SK-N-SH (cell line): ENCODE measurements around the gene FGD2. TPM values are rescaled to one million over a fixed set of nuclear protein-coding genes. Genes with fewer than 3 reads are reported as not detected.

Source experiments
- CHD2 ChIP-seq: fragments of 150-350 bp; IDR thresholded peaks from 2 replicates; pipeline ENCODE4 v1.6.1; 2018; ENCODE audit warnings: low read length; ENCODE audit not compliant: partially characterized antibody
- ELF1 ChIP-seq: IDR thresholded peaks from 2 replicates; pipeline ENCODE4 v1.4.0; 2012
- EP300 ChIP-seq, 2 experiments: IDR thresholded peaks; 2 replicates each; pipeline versions ENCODE4 v1.4.0 to v1.6.1; 2012; ENCODE audit warnings: borderline replicate concordance in 1 of 2, low read depth in 1 of 2, low read length in 1 of 2
- EZH2phosphoT487 ChIP-seq: fragments of 200-600 bp; sonication (generic); IDR thresholded peaks from 2 replicates; pipeline ENCODE4 v1.6.1; 2017; ENCODE audit warnings: low read depth, mixed run types, mild to moderate bottlenecking, antibody characterized with exemption, moderate library complexity, borderline replicate concordance
- FOSL2 ChIP-seq: IDR thresholded peaks from 2 replicates; pipeline ENCODE4 v1.4.0; 2012; ENCODE audit warnings: low read depth, mild to moderate bottlenecking, moderate library complexity, borderline replicate concordance
- FOXJ3 ChIP-seq: sonication (generic); formaldehyde crosslinking; IDR thresholded peaks from 2 replicates; pipeline ENCODE4 v1.5.1; 2020; ENCODE audit warnings: mild to moderate bottlenecking, missing genetic modification reagents
- FOXM1 ChIP-seq: IDR thresholded peaks from 2 replicates; pipeline ENCODE4 v1.4.0; 2012; ENCODE audit warnings: low read depth, mild to moderate bottlenecking
- GABPA ChIP-seq: IDR thresholded peaks from 2 replicates; pipeline ENCODE4 v1.4.0; 2012; ENCODE audit warnings: low read depth, mild to moderate bottlenecking
- GATA2 ChIP-seq: sonication (generic); formaldehyde crosslinking; IDR thresholded peaks from 2 replicates; pipeline ENCODE4 v1.5.0; 2020; ENCODE audit warnings: mild to moderate bottlenecking, missing genetic modification reagents
- IRF3 ChIP-seq: fragments of 150-350 bp; IDR thresholded peaks from 2 replicates; pipeline ENCODE4 v1.6.1; 2016; ENCODE audit warnings: mild to moderate bottlenecking, low read depth, low read length
- JUND ChIP-seq: IDR thresholded peaks from 2 replicates; pipeline ENCODE4 v1.4.0; 2012
- MAX ChIP-seq: IDR thresholded peaks from 2 replicates; pipeline ENCODE4 v1.4.0; 2012; ENCODE audit warnings: low read depth
- NFIC ChIP-seq: IDR thresholded peaks from 2 replicates; pipeline ENCODE4 v1.4.0; 2012; ENCODE audit warnings: borderline replicate concordance
- NRF1 ChIP-seq: IDR thresholded peaks from 2 replicates; pipeline ENCODE4 v1.6.1; 2012; ENCODE audit warnings: low read depth, mild to moderate bottlenecking, low read length
- PBX3 ChIP-seq: IDR thresholded peaks from 2 replicates; pipeline ENCODE4; 2012
- POLR2AphosphoS5 ChIP-seq: IDR thresholded peaks from 2 replicates; pipeline ENCODE4 v1.6.1; 2012; ENCODE audit warnings: low read depth, low read length
- RAD21 ChIP-seq: IDR thresholded peaks from 2 replicates; pipeline ENCODE4 v1.6.1; 2012; ENCODE audit warnings: mild to moderate bottlenecking, low read length
- RCOR1 ChIP-seq: fragments of 150-350 bp; IDR thresholded peaks from 2 replicates; pipeline ENCODE4 v1.6.1; 2017; ENCODE audit warnings: antibody characterized with exemption, low read length
- RFX5 ChIP-seq: IDR thresholded peaks from 2 replicates; pipeline ENCODE4 v1.6.1; 2012; ENCODE audit warnings: mild to moderate bottlenecking, improper control_type of control experiment, low read length
- RXRA ChIP-seq: IDR thresholded peaks from 2 replicates; pipeline ENCODE4 v1.4.0; 2012; ENCODE audit warnings: low read depth, mild to moderate bottlenecking, borderline replicate concordance
- SIN3A ChIP-seq: IDR thresholded peaks from 2 replicates; pipeline ENCODE4 v1.6.1; 2012; ENCODE audit warnings: low read depth, mild to moderate bottlenecking, low read length, moderate library complexity, borderline replicate concordance
- SMC3 ChIP-seq: IDR thresholded peaks from 2 replicates; pipeline ENCODE4 v1.6.1; 2012; ENCODE audit warnings: low read depth, low read length, improper control_type of control experiment
- TAF1 ChIP-seq: IDR thresholded peaks from 2 replicates; pipeline ENCODE4 v1.6.1; 2012; ENCODE audit warnings: low read depth, mild to moderate bottlenecking, low read length, moderate library complexity, borderline replicate concordance
- TCF12 ChIP-seq: IDR thresholded peaks from 2 replicates; pipeline ENCODE4 v1.4.0; 2012
- USF1 ChIP-seq: IDR thresholded peaks from 2 replicates; pipeline ENCODE4 v1.4.0; 2012; ENCODE audit warnings: low read depth, borderline replicate concordance
- YY1 ChIP-seq: IDR thresholded peaks from 2 replicates; pipeline ENCODE4 v1.4.0; 2012; ENCODE audit warnings: low read depth, mild to moderate bottlenecking
- ZBTB33 ChIP-seq: IDR thresholded peaks from 2 replicates; pipeline ENCODE4 v1.4.0; 2012; ENCODE audit warnings: low read depth, borderline replicate concordance
- polyA plus RNA-seq, 3 experiments: library from polyadenylated mRNA; depleted of rRNA; stranded (reverse); fragments of >200 nt; gene quantifications; 2 replicates each; pipeline ENCODE4 v1.2.3, GENCODE V29; 2012
- TF ChIP-seq, protein P1 (sequence below): IDR thresholded peaks from 2 replicates; pipeline ENCODE4 v1.6.1; 2012; ENCODE audit warnings: mild to moderate bottlenecking, low read depth, low read length, moderate library complexity

The FGD2 gene
- polyA plus RNA-seq, 1 of the 3 experiments (the other 2 are of a cell fraction), result not detected

GRCh38 chr6:36985808-36986703 is 19.4 kb upstream of the FGD2 start, which contains the start of gene MTCH1 (continued):
- TF ChIP-seq, protein P1, sequence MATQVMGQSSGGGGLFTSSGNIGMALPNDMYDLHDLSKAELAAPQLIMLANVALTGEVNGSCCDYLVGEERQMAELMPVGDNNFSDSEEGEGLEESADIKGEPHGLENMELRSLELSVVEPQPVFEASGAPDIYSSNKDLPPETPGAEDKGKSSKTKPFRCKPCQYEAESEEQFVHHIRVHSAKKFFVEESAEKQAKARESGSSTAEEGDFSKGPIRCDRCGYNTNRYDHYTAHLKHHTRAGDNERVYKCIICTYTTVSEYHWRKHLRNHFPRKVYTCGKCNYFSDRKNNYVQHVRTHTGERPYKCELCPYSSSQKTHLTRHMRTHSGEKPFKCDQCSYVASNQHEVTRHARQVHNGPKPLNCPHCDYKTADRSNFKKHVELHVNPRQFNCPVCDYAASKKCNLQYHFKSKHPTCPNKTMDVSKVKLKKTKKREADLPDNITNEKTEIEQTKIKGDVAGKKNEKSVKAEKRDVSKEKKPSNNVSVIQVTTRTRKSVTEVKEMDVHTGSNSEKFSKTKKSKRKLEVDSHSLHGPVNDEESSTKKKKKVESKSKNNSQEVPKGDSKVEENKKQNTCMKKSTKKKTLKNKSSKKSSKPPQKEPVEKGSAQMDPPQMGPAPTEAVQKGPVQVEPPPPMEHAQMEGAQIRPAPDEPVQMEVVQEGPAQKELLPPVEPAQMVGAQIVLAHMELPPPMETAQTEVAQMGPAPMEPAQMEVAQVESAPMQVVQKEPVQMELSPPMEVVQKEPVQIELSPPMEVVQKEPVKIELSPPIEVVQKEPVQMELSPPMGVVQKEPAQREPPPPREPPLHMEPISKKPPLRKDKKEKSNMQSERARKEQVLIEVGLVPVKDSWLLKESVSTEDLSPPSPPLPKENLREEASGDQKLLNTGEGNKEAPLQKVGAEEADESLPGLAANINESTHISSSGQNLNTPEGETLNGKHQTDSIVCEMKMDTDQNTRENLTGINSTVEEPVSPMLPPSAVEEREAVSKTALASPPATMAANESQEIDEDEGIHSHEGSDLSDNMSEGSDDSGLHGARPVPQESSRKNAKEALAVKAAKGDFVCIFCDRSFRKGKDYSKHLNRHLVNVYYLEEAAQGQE, result 0 out of 2 replicates have a peak, but pooled peaks have one; percentile 16
- TF ChIP-seq IRF3 (no peak), POLR2AphosphoS5 (peak; percentile 77), PBX3 (no peak), GATA2 (CRISPR knock-in tag) (no peak), FOSL2 (no peak), GABPA (peak; percentile 52), NRF1 (0 out of 2 replicates have a peak, but pooled peaks have one; percentile 3), SMC3 (no peak), EP300 (IDR thresholded peaks at IDR 0.05; ENCODE audit: borderline replicate concordance in 1 of 2, low read depth in 1 of 2, low read length in 1 of 2) (peak in 1 of 2 experiments; percentile 57; a peak in 1 of 4 replicates), FOXM1 (no peak), MAX (peak; percentile 13; the same call in 1 of the 2 replicates), ELF1 (peak; percentile 95), ZBTB33 (no peak), RXRA (no peak), TCF12 (no peak), SIN3A (peak; percentile 91; the same call in 1 of the 2 replicates), RAD21 (no peak), JUND (no peak; the same call in 1 of the 2 replicates), CHD2 (no peak), USF1 (peak; percentile 97), NFIC (peak; percentile 8; the same call in 1 of the 2 replicates), FOXJ3 (CRISPR knock-in tag) (no peak), RFX5 (no peak), TAF1 (peak; percentile 86), EZH2phosphoT487 (no peak), RCOR1 (no peak), YY1 (peak; percentile 18; the same call in 1 of the 2 replicates)
- TF ChIP-seq, all 33 proteins: peak for 15
